Ecto neural progenitor cell (in vitro differentiated cells): ENCODE data around the gene VEGFD.

Experiments
- DNase-seq: peaks from one replicate; pipeline ENCODE4 v3.0.0-alpha.2; 2018; ENCODE audit warnings: low spot score

The VEGFD gene

GRCh38 chrX:15384304-15384703, at the start of gene VEGFD:
TSS of gene VEGFD (minus strand) at chrX:15384413. CDS start at chrX:15383946, 467 bp downstream.
- DNase-seq: no peak

DNA sequence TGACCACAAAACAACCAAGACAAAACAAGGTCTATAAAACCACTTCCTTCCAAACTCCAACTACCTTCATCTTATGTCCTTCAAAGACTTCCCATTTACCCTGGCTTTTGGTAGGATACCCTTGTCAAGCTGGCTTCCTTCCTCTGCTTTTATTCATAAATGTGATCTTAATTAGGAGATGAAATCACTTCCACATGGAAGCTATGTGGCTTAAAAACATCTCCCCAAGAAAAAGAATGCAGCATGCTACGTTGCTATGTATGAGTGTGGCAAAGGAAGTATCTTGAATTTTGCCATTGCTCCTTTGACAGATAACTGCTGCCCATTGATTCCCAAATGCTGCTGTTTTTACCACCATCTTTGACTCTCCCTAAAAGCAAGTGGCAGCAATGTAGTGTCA, 46.4 kb upstream of the VEGFD start:
- no peak for DNase-seq

GRCh38 chrX:15430076-15430475, 45.9 kb upstream of the VEGFD start:
- DNase-seq: no peak

DNA sequence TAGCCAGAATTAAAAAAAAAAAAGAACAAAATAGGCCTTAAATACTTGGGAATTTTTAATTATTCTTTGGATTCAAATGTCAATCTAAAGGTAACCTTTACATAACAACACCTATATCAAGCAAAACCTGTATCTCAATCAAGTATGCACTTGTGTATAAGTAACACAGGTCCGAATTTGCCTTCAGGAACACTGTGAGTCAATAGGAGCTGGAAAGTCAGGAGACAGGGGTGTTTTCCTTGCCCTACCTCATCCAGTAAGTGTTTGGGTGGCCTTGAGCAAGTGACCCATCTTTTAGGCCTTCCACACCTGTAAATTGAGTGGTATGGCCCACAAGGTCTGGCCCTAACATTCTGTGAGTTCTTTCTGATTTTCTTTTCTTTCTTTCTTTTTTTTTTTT, 40.8 kb upstream of the VEGFD start:
- no peak for DNase-seq

GRCh38 chrX:15418707-15419181, 34.5 kb upstream of the VEGFD start:
- DNase-seq: no peak

DNA sequence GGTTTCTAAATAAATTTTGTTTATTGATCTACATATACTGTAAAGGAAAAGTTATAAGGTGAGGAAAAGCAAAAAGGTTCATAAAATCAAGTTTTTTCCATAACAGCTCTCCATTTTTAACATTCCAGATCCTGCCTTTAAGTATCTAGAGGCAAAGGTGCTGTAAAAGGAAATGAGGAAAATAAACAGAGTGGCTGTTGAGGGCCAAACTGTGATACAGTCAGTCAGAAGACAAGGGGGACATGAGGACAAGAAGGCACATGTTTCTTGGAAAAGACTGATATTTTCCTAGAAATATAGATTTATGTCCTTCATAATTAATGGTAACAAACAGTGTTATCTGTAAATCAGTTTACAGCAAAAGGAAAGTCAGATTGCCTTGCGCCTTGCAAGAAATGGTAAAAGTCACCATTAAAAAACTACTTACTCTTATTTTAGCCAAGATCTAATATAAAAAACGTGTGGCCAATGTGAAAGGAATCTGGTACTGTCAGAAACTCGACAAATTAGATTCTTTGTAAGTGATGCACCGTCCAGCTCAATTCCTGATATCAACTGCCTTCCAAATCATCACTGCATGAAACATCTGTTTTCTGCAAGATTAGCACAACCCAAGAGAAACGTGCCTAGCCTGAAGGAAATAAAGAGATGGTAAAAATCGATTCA, 34.0 kb upstream of the VEGFD start:
- no peak for DNase-seq

DNA sequence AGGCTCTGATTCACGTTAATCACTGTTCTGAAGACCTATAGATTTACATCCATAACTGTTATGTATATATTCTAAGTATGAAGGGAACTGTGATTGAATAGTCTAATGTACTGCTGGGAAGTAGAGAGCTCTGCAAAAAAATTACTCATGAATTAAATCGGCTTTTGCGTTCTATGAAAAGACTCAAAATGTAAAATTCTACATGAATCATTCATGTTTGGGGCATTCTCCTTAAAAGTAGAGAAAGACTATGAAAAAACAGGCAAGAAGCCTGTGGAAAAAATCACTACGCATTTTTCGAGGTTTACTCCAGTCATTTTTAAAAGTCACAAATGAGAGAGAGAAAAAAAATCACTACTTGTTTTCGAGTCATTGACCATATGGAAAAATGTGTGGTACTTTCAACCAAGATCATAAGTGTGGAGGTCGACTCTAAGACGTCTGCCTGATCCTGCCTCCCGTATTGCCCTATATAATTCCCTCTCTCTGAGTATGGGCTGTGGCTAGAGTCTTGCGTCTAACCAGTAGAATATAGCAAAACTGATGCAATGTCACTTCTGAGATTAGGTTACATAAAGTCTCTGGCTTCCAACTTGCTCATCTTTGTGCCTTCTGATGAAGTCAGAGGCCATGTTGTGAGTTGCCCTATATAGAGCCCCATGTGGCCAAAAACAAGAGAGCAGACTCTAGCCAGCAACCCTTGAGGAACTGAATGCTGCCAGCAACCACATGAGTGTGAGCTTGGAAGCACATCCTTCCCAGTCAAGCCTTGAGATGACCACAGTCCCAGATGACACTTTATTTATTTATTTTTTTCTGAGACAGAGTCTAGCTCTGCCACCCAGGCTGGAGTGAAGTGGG, 32.1 kb upstream of the VEGFD start:
- DNase-seq: no peak

DNA sequence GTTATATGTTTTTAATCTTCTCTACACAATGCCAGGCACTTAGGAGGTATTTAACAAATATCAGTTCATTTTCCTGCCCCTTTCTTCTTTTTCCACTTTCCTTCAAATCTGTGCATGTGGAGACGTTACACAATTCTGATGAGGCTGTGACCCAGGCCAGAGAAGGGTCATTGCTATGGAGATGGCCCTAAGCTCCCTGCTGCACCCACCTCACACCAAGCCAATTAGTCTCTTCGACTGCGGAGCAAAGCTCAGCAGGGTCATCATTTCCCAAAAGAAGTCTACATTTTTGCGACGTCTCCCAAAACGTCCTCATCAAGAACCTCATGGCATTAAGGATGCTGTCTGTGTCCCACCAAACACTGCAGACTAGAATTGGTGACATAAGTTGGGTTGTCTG, 28.9 kb upstream of the VEGFD start:
- DNase-seq: no peak

DNA sequence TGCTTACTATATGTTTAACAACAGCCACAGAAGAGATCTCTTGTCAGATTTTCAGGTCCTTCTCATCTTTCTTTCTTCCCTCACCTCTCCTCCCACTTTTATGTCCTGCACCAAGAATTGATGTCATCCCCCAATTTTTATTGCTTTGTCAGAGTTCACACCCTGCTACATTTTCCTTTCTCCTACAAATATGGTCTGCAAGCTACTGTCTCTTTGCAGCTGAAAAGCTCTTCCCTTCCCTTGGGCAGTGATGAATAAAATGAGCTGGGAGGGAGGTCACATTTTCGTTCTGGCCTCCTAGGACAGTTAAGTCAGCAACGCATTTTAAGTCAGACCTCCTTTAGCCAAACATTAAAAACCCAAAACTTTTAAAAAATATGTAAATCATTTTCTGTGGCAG, 26.7 kb upstream of the VEGFD start:
- DNase-seq: no peak

- DNase-seq: no peak
These were observed 26.2 kb upstream of the VEGFD start for GRCh38 chrX:15410430-15410829.

GRCh38 chrX:15405846-15406245, 21.6 kb upstream of the VEGFD start:
- DNase-seq: no peak

DNA sequence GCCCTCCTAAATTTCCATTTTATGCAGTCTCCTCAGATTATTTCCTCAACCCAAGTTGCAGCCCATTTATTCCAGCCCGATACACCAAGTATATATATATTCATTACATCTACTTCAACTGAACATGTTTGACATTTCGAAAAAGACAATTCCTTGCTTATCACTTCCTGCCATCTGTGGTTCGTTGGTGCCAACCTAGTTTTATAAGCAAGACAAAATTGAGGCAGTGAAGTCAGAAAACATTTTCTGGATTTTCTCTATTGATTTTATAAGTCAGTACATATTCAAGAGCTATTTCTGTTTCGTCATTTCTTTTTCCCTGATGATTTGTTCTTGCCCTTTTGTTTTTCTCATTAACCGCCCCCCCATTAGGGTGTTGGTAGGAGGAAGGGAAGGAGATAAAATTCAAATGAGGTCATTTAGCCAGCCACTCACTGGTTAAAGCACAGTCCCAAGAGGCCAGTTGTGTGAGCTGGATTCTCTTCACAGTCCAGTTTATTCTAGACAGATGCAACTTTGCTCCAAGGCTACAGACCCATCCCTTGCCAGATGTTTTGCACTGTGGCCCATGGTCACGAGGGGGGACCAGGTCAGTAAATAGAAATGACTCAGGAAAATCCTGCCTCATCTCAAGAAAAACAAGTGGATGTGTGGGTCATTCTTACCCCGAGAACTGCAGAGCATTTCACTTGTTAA, 20.3 kb upstream of the VEGFD start:
- DNase-seq: no peak

DNA sequence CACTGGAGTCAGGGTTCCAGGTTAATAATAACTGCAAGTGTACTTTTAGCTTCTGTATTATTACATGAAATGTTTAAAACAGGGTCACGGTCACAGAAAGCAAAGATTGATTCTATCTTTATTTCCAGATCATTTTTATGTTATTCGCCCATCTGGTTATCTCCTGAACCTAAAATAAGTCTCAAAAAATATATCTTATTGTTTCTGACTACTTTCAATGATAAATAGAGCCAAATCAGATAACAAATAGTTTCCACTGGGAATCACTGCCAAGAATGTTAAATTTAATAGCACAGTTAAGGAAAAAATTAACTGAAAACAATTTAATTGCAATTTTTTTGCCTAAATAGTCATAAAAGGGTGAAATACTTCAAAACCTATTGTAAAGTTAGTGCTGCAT, 17.2 kb upstream of the VEGFD start:
- no peak for DNase-seq

GRCh38 chrX:15399962-15400391, 15.8 kb upstream of the VEGFD start:
- no peak for DNase-seq

GRCh38 chrX:15398874-15399273, 14.7 kb upstream of the VEGFD start:
- no peak for DNase-seq

DNA sequence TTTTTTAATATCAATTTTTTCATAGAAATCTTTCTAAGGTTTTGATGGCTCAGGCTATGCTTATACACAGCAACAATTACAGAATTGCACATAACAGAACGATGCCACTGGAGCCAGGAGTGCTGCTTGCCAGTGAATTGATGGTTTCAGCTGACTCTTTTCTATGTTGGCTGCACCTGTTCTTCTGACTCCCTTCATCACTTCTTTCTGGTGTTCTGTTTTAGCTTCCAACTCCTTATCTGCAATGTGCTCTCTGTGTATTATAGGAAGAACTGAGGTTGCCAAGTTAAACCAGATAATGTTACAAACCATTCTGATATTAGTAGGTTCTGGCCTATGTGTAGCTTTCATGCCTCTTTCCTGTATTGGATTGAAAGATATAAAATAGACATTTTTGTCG, 11.6 kb upstream of the VEGFD start:
- no peak for DNase-seq

DNA sequence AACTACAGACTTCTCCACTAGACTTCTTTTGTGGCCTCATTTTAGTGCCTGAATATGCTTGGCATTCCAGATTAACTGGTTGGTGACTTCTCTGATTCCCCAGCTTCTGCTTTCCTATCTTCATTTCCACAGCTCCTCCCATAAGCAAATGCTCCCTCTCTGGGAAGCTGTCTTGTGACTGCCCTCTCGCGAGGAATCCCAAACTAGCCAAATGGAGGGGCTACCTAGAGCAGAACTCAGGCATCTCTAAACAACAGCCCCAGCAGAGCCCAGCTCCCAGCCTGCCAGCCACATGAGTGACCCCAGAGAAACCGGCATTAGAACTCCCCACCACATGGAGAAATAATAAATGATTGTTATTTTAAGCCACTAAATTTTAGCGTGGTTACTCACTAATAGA, 7.6 kb upstream of the VEGFD start:
- no peak for DNase-seq

DNA sequence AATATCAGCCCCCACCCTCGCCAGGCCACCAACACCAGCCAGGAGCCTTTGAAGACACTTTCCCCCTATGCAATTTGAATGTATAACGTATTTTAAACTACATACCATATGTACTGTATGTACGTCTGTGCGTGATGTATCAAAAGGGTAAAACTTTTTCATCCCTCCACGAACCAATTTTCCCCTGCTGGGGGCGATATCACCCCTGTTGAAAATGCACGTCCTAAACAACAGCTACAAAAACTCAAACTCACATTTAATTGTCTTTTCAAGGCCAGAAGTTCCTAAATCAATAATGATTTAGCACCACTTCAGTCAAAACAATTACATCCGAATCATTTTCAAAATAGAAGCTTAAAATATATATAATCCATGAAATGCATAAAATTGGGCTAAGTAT, 1.4 kb downstream of the VEGFD start:
- DNase-seq: no peak

GRCh38 chrX:15376956-15377355, 7.3 kb downstream of the VEGFD start:
- DNase-seq: no peak

DNA sequence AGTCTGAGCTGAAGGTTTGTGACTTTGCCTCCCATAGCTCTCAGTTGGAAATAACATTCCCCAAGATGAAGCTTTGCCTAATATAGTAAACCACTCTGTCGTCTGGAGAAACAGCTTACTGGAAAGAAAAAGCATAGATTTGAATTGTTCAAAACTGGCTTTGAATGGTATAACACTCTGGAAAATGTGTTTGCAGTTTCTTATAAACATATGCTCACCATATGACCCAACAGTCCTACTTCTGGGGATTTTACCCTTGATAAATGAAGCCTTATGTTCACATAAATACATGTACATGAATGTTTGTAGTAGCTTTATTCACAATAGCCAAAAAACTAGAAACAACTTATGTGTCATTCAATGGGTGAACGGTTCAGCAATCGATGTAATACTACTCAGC, 10.2 kb downstream of the VEGFD start:
- DNase-seq: no peak

DNA sequence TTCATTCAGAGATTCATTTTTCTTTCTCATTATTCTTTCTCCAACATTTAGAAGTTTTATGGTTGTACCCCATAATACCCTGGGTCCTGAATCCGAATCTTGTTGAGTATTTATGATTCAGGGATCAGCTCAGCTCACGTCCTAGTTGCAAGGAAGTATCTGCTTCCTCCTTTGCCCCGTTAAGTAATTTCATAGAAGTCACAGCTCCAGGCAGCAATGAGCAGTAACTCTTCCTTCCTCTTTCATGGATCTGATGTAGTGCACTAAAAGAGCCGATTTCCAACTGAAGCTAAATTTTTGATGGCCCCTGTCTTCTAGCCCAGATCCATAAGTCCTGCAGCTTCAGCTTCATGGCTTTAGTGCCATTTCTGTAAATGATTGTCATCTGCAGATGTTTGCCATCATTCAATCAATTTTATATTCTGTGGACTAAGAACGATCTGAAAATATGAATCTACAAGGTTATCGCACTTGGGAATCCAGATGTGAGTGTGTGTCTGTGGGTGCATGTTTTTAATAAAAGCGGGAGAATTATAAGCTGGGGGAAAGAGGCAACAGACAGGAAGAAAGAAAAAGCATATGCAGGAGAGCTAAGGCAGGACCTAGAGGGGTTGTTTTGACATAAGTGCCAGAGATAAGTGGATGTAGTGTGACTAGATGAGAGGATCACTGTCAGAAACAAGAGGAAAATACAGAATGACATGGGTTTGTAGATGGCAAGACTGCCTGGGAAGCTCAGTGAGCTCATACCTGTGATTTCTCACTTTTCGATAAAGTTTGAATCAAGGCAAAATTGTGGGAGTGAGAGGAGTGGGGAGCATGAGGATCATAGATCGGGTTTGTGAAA, 17.5 kb downstream of the VEGFD start:
- no peak for DNase-seq

DNA sequence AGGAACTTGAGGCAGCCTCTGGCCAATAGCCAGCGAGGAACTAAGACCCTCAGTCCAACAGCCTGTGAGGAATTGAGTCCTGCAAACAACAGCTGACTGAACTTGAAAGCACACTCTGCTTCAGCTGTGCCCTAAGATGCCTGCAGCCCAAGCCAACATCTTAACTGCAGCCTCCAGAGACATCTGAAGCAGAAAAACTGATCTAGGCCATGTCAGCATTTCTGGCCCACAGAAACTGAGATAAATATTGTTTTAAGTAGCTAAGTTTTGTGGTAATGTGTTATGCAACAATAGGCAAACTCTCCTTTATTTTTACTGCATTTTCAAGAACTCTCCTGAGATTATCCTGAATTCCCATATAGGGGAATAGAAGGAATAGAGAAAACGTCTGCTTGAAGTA, 24.5 kb downstream of the VEGFD start:
- no peak for DNase-seq
